Measurements from ENCODE around the gene MSI2. TPM values are rescaled to one million over a fixed set of nuclear protein-coding genes. Genes with fewer than 3 reads are reported as not detected.

MSI2 gene
- total RNA-seq, 1 donor from 2014 or later = 28.0 TPM

GRCh38 chr17:57338257-57338914 lies 82.1 kb downstream of the MSI2 start:
- no peak for DNase-seq (ENCODE audit: low spot score)

GRCh38 chr17:57340160-57340981 lies 84.0 kb downstream of the MSI2 start:
- no peak for DNase-seq (ENCODE audit: low spot score)

- DNase-seq (ENCODE audit: low spot score) = no peak
Observed at GRCh38 chr17:57341611-57342540, 85.6 kb downstream of the MSI2 start.

DNA sequence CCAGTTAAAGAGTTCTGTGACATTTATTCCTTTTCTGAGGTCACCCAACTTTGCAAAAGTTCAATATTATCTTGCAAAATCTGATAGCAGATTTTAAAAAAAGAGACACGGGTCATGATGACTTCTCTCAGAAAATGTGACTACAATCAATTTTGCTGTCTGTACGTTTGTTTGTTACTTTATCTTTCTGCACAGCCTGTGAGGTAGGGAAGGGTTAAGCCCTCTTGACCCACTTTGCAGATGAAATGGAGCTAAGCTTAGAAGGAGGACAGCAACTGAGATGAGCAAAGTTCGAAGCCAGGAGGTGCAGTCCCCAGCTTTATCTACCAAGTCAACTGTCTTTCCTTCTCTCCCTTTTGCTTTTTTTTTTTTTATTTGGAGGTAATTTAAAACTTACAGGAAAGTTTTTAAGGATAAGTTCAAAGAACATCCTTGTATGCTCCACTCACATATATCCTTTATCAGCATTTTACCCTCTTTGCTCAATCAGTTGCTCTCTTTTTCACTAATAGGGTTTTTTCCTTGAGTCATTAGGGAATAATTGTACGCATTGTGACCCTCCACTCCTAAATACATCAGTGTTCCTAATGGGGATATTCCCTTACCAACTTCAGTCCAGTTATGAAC lies 86.8 kb downstream of the MSI2 start:
- no peak for DNase-seq (ENCODE audit: low spot score)

DNA sequence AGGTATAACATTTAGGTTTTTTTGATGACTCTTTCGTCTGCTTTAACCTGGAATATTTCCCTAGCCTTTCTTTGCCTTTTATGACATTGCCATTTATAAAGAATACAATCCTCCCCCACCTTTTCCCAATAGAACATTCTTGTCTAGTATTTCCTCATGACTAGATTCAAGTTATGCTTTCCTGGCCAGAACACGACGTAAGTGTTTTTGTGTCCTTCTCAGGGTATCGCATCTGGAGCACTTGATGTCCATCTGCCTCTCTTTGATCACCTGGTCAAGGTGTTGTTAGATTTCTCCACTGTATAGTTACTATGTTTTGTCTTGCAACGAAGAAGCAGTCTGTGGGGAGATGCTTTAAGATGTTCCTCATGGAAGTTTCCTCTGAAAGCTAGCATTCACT lies 87.4 kb downstream of the MSI2 start:
- DNase-seq (ENCODE audit: low spot score) = no peak

DNA sequence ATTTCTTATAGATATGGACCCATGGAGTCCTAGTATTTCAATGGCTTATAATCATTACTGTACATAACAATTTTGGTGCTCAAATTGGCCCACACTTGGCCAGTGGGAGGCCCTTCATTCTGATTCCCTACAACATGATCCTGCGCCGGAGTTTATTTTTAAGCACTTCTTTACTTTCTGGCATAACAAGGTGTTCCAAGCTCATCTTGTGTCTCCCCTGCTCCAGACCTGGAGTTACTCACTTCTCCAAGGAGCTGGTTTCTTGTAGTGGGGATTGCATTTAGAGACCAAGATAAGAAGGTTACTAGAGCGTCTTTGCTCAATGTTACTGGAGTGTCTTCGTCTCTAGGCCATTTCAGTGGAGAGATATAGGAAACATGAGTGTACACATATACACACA lies 87.9 kb downstream of the MSI2 start:
- no peak for DNase-seq (ENCODE audit: low spot score)

DNA sequence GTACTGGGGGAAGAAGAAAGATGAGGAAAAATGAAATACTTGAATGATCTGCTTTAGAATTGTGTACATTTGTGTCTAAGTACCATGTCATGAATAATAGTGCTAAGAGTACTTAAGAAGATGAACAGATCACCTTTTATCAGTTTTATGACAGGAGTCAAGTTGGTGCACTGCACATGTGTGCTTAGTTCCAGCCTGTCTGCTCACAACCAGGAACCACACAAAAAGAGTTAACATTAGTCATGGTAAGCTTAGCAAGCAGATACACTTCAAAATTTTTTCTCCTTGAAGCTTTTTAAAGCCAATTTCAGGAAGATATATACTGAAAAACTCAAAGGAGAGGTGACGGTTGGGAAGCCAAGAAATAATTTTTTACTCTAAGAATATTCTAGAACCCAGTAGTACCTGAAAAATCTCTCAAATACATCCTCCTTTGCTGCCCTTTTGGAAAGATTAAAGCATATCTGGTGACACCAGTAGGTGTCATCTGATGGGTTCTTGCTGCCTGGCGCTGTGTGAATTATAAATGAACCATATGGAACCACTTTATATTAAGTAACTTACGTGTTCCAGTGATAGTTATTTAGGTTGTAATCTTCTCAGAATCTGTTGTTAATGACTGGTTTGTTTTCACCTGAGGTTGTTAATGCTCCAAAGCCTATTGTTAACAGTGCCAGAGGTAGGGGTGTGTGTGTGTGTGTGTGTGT lies 93.4 kb downstream of the MSI2 start:
- DNase-seq (ENCODE audit: low spot score) = no peak

DNA sequence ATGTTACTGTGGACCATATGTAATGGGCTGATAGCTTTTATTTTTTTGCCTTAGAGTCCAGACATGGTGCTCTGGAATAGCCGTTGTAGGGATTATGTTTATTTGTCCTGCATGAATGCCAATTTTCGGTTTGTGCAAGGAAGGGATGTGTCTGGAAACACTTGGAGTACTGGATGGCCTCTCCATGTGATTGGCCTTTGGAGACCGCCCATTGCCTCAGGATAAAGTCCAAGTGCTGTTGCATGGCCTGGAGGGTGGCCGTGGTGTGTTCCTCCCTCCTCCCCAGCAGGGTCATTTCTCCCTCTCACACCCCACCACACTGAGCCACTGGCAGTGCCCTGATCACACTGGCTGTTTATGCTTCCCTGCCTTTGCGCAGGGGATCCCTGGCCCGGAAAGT lies 93.9 kb downstream of the MSI2 start:
- DNase-seq (ENCODE audit: low spot score) = no peak

- DNase-seq (ENCODE audit: low spot score) = no peak
Observed at GRCh38 chr17:57352665-57353175, 96.4 kb downstream of the MSI2 start.

GRCh38 chr17:57354673-57355072 lies 98.3 kb downstream of the MSI2 start:
- no peak for DNase-seq (ENCODE audit: low spot score)

DNA sequence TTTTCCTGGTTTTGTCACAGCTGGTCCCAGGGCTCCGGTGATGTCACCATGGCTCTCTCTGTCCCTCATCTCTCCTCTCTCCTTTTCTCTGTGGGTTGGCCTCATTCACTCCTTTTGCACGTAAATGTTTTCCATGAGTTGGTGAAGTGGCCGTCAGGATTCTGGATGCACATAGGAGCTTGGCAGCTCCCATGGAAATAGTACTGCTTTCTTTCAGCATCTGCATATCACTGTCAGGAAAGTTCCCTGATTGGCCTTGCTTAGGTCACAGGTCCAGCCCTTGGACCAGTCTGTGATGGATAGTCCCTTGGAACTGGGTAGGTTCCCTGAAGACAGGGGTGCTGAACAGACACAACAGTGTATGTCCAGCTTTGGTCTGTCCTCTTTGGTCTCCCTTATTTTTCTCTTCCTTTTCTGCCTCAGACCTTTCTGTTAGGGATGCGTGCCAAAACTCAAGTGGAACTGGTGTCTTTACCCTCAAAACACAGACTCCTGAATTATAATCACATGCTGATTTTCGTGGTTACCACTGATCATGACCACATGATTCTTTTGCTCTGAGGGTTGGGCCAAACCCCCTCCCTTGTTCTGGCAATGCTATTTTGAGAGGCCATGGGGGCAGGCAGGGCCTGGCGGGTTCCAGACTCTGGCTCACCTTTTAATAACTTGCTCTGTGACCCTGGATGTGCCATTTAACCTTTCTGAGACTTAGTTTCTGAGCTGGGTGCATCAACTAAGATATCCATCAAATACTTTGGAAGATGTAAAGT lies 99.0 kb downstream of the MSI2 start:
- DNase-seq (ENCODE audit: low spot score) = no peak

DNA sequence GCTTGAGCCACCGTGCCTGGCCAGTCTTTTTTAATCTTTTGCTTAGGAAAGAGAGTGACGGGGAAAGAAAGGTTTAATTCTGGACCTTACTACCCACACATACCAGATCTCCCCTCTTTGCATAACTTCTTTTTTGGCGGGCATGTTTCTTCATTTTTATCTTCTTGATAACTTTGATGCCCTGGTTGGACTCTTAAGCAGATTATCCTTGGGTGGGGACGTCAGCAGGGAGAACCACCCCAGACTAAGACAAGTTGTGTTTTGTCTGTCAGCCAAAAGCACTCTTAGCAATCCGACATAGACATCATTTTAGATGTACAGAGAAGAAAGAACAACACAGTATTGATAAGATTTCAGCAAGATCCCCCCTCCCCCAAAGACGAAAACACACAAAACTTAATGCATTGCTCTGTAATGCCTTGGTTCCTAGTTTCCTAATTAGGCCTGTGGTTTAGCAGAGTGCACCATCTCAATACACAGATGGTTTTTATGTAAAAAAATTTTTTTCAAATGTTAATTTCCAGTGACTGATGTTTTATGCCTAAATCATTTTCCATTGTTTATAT lies 99.9 kb downstream of the MSI2 start:
- no peak for DNase-seq (ENCODE audit: low spot score)

- DNase-seq (ENCODE audit: low spot score) = no peak
Observed at GRCh38 chr17:57356719-57357391, 100.5 kb downstream of the MSI2 start.

DNA sequence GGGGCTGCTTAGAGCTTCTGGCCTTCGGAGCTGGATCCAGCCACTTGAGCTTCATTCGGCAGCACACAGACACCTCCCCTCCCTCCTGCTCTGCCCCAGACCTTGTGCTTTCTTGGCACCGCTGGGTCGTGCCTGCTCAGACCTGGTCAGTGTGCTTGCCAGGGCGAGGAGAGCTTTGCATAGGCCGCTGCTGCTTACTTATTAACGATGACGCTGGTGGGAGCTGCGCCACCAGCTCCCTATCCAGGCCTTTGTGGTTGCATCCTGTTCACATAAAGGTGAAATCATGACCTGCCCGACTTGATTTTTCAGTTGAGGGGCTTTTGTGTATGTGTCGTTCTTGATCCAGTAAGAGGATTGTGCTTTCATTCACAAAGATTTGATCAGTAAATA lies 101.1 kb downstream of the MSI2 start:
- no peak for DNase-seq (ENCODE audit: low spot score)

GRCh38 chr17:57357830-57358430 lies 101.6 kb downstream of the MSI2 start:
- no peak for DNase-seq (ENCODE audit: low spot score)

- no peak for DNase-seq (ENCODE audit: low spot score)
Observed at GRCh38 chr17:57360266-57360665, 103.9 kb downstream of the MSI2 start.

GRCh38 chr17:57362797-57363556 lies 106.7 kb downstream of the MSI2 start:
- no peak for DNase-seq (ENCODE audit: low spot score)

GRCh38 chr17:57363580-57363979 lies 107.3 kb downstream of the MSI2 start:
- no peak for DNase-seq (ENCODE audit: low spot score)
